Keratinocyte (primary cell): ENCODE results near the gene ZBED4.

ENCODE experiments used
- EZH2 ChIP-seq: IDR thresholded peaks from one replicate; pipeline ENCODE4 v1.6.1; 2012; ENCODE audit warnings: inconsistent platforms, mild to moderate bottlenecking, low read length, moderate library complexity
- TF ChIP-seq, protein P1 (sequence below), 3 experiments: IDR thresholded peaks in 1 of 3; conservative IDR thresholded peaks in 1 of 3; optimal IDR thresholded peaks in 1 of 3; 2 replicates in 2 of 3; 3 replicates in 1 of 3; pipeline versions ENCODE3 to v1.5.1; 2011; ENCODE audit warnings: low read length in 3 of 3, mild to moderate bottlenecking in 3 of 3, moderate library complexity in 2 of 3, control low read depth in 1 of 3, inconsistent platforms in 1 of 3; ENCODE audit not compliant: insufficient read depth in 2 of 3; ENCODE audit errors: extremely low read depth in 1 of 3

DNA sequence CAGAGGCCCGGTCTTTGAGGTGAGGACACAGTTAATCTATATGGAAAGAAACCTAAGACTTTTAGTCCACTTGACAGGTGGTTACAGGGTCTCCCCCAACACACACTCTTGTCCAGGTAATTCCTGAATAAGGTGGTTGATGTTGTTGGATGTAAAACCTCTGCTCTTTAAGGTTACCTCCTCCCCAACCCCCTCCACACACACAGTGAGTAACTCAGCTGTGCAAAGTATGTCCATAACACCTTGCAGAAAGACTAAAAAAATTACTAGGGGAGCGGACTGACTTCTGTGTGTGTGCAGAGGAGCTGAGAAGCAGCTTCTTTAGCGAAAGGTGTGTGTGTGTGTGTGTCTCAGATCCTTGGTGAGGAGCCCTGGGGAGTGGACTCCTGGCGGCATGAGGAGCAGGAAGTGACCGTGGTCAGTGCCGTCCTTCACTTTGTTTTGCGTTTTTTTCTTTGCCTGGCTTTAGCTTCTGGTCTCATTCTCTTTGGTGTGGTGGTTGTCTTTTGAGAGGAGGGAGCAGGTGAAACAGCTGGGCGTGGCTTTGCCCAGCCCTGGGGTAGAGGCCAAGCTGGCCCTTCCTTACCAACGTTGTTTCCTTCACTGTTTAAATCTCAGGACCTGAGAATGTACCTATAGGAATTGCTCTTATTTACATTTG lies 1.7 kb downstream of the ZBED4 start:
- TF ChIP-seq EZH2 = no peak
- TF ChIP-seq, protein P1, sequence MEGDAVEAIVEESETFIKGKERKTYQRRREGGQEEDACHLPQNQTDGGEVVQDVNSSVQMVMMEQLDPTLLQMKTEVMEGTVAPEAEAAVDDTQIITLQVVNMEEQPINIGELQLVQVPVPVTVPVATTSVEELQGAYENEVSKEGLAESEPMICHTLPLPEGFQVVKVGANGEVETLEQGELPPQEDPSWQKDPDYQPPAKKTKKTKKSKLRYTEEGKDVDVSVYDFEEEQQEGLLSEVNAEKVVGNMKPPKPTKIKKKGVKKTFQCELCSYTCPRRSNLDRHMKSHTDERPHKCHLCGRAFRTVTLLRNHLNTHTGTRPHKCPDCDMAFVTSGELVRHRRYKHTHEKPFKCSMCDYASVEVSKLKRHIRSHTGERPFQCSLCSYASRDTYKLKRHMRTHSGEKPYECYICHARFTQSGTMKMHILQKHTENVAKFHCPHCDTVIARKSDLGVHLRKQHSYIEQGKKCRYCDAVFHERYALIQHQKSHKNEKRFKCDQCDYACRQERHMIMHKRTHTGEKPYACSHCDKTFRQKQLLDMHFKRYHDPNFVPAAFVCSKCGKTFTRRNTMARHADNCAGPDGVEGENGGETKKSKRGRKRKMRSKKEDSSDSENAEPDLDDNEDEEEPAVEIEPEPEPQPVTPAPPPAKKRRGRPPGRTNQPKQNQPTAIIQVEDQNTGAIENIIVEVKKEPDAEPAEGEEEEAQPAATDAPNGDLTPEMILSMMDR (optimal IDR thresholded peaks at IDR 0.05 in 1 of 3, IDR thresholded peaks at IDR 0.05 in 1 of 3, conservative IDR thresholded peaks at IDR 0.05 in 1 of 3; ENCODE audit: extremely low read depth in 1 of 3, insufficient read depth in 2 of 3, low read length in 3 of 3) = no peak
